Muscle of back (tissue), 13 donors: Measurements from ENCODE around the gene COX11. TPM values are rescaled to one million over a fixed set of nuclear protein-coding genes. Genes with fewer than 3 reads are reported as not detected.

Experiments
- DNase-seq, 3 donors: peaks; one replicate each; pipeline versions ENCODE4 v3.0.0 to v3.0.0-alpha.2; 2013
- long read RNA-seq, 9 donors: transcript quantifications; one replicate each; lab custom pipeline, GENCODE V29; 2026
- polyA plus RNA-seq, 10 donors: library from polyadenylated mRNA; unstranded; fragments of 120-200 nt; gene quantifications; one replicate each; pipeline ENCODE4 v1.2.1, GENCODE V29; 2013; ENCODE audit not compliant: insufficient read length in 10 of 10

Gene COX11
- 10 to 100 TPM; 30.6 to 43.0 (median 36.1) TPM for polyA plus RNA-seq
- long read RNA-seq, donor 1, transcript COX11-201 (4 exons, 2,497 nt) = major isoform, 7 of 23 reads
- long read RNA-seq, donor 1, transcript COX11-203 (1 exons, 3,244 nt) = minor isoform, 5 of 23 reads
- long read RNA-seq, donor 1, partial matches to known transcripts = 7 of 23 reads
- long read RNA-seq, donor 1, other reads (novel, unspliced or antisense) = 0 of 23 reads
- long read RNA-seq, donor 2, transcript COX11-201 (4 exons, 2,497 nt) = major isoform, 7 of 15 reads
- long read RNA-seq, donor 2, transcript COX11-203 (1 exons, 3,244 nt) = minor isoform, 6 of 15 reads
- long read RNA-seq, donor 2, partial matches to known transcripts = 0 of 15 reads
- long read RNA-seq, donor 2, other reads (novel, unspliced or antisense) = 0 of 15 reads
- long read RNA-seq, donor 3 = 0 reads
- long read RNA-seq, donor 4, transcript COX11-201 (4 exons, 2,497 nt) = major isoform, 7 of 12 reads
- long read RNA-seq, donor 4, partial matches to known transcripts = 0 of 12 reads
- long read RNA-seq, donor 4, other reads (novel, unspliced or antisense) = 0 of 12 reads
- long read RNA-seq, donor 5, transcript COX11-203 (1 exons, 3,244 nt) = major isoform, 6 of 27 reads
- long read RNA-seq, donor 5, transcript COX11-201 (4 exons, 2,497 nt) = major isoform, 6 of 27 reads
- long read RNA-seq, donor 5, transcript COX11-202 (3 exons, 1,108 nt) = minor isoform, 5 of 27 reads
- long read RNA-seq, donor 5, partial matches to known transcripts = 9 of 27 reads
- long read RNA-seq, donor 5, other reads (novel, unspliced or antisense) = 0 of 27 reads
- long read RNA-seq, donor 6, transcript COX11-203 (1 exons, 3,244 nt) = major isoform, 11 of 18 reads
- long read RNA-seq, donor 6, transcript COX11-201 (4 exons, 2,497 nt) = minor isoform, 5 of 18 reads
- long read RNA-seq, donor 6, partial matches to known transcripts = 0 of 18 reads
- long read RNA-seq, donor 6, other reads (novel, unspliced or antisense) = 0 of 18 reads
- long read RNA-seq, donor 7, transcript COX11-203 (1 exons, 3,244 nt) = major isoform, 13 of 26 reads
- long read RNA-seq, donor 7, transcript COX11-201 (4 exons, 2,497 nt) = minor isoform, 8 of 26 reads
- long read RNA-seq, donor 7, transcript COX11-202 (3 exons, 1,108 nt) = minor isoform, 5 of 26 reads
- long read RNA-seq, donor 7, partial matches to known transcripts = 0 of 26 reads
- long read RNA-seq, donor 7, other reads (novel, unspliced or antisense) = 0 of 26 reads
- long read RNA-seq, donor 8, transcript COX11-201 (4 exons, 2,497 nt) = major isoform, 5 of 14 reads
- long read RNA-seq, donor 8, partial matches to known transcripts = 5 of 14 reads
- long read RNA-seq, donor 8, other reads (novel, unspliced or antisense) = 0 of 14 reads
- long read RNA-seq, donor 9, partial matches to known transcripts = 0 of 1 reads
- long read RNA-seq, donor 9, other reads (novel, unspliced or antisense) = 0 of 1 reads

DNA sequence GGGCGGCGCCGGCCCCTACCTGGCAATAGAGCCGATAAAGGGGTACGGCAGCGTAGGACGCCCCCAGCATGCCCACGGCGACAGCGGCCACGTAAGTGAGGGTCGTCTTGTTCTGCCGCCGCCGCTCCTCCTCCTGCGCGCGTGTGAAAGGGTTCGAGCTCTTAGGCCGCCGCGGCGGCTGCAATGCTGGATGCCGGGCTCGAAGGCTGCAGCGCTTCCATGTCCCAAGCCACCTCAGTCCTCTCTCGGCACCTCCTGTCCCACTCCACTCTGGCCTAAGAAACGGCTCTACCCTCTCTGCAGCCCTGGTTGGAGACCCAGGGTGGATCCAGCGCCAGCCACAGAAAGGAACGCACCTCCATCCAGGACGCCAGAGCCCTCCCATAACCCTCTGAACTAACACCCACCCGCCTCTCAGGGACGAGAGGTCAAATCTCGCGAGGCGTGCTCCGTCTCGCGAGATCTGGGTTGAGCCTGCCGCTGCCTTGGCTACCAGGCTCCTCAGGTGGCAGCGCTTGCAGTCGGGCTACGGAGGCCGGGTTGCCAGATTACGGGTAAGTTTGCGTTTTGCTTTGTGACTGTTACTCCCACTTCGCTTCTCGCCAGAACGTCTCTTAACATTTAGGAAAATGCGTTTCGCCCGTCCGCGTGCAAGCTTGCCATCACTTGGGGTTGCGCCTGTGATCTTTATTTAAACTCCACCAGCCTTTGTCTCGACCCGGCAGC, at the start of gene COX11, which contains the start of gene STXBP4:
Gene COX11, minus strand, starts transcription at position 393 of the 726 bp plus-strand sequence. Its CDS starts 8 bp downstream, at position 385.
Gene STXBP4, plus strand, starts transcription at position 504 of the 726 bp plus-strand sequence. CDS start 17,455 bp downstream, outside the sequence.
- peak; percentile 97 to 99 (median 99) for DNase-seq

DNA sequence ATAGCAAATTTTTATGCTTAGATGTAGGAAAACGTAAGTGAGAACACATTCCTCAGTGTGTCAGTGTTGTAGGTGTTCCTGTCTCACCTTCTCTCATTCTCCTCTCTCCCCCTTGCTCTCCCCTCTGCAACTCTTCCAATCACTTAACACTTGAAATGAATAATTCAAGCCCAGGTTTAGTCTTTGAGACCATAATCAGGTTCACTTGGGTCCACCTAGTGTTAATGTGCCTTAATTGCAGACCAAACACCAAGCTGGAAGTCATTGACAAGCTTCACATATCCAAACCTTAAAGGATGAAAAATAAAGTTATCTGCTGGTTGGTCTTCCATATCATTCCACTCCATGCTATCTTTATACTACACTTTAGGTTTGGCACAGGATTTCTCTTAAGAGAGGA, 37.1 kb upstream of the COX11 start:
- no peak for DNase-seq

GRCh38 chr17:55004484-55004883, 36.0 kb upstream of the COX11 start:
- DNase-seq = no peak

GRCh38 chr17:55002458-55002857, 34.0 kb upstream of the COX11 start:
- DNase-seq = no peak

- no peak for DNase-seq
These were observed 28.0 kb upstream of the COX11 start for GRCh38 chr17:54996441-54996840.

GRCh38 chr17:54992797-54993639, 24.6 kb upstream of the COX11 start:
- peak; percentile 30 to 63 (median 48) for DNase-seq

DNA sequence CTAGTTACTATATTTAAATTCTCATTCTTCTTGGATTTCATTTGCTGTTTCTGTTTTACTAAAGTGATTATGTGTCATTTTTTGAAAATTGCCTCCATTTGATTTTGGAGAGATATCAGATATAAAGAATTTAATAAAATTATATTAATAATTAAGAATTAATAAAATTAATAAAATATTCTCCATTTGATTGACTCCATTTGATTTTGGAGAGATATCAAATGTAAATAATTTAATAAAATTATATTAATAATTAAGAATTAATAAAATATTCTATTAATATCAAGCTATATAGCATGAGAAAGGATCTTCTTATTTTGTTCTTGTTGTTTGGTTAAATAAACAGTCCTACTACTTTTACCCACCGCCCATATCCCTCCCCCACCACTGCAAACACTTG, 23.1 kb upstream of the COX11 start:
- DNase-seq = no peak

- DNase-seq = no peak
These were observed 21.7 kb upstream of the COX11 start for GRCh38 chr17:54990118-54990517.

- DNase-seq = no peak
These were observed 17.0 kb upstream of the COX11 start for GRCh38 chr17:54985476-54985875.

DNA sequence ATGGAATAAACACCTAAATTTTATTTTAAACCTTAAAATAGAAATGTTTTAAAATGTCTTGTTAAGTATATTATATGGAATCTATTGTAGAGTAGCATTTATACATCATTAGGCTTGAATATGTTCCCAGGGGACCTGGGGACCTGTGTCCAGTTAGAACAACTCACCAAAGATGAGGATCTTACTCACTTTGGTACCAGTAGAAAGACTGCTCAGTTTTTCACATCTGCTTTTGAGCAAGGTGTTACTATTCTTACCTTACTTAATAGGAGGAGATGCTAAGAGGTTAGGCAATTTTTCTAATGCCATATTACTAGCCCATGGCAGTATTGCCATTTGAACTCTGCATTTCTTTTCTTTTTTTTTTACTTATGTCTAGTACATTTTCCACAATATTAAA, 14.8 kb upstream of the COX11 start:
- DNase-seq = no peak

GRCh38 chr17:54982399-54982798, 13.9 kb upstream of the COX11 start:
- DNase-seq = no peak

GRCh38 chr17:54980375-54980774, 11.9 kb upstream of the COX11 start:
- DNase-seq = no peak

DNA sequence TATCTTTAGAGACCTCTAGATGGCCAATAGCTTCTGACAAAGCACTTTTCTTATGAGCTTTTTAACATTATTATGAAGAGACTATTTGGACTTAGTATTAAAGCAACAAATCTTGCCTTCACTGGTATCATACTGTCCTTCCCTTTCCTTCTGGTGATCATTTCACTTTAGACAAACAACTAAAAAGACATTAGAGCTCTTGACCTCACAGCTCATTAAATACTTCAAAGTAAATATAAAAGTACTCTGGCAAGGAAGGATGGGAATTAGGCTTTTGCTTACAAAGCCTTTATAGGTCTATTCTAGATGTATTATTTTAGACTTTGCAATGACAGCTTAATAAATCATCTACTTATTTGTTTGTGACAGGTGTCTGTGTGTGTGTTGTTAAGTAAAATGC, 11.2 kb upstream of the COX11 start:
- no peak for DNase-seq

DNA sequence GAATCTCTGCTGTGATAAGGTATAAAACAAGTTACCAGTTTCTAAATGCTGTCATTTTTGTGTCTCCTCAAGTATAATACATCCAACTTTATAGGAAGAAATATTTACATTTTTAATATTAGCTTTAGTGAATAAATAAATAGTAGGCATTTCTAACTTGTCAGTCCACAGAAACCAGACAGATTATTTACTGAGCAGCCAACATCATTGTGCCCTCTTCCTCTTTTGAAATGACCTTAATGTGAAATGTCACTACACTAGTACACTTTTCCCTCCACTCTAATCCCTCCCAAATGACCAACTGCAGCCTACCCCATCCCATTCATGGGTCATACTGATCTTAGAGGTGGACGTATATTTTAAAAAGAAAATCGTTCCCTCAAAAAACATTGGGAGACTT, 9.3 kb upstream of the COX11 start:
- DNase-seq = no peak

- DNase-seq = no peak
These were observed 7.9 kb upstream of the COX11 start for GRCh38 chr17:54976316-54976715.

- no peak for DNase-seq
These were observed 6.3 kb upstream of the COX11 start for GRCh38 chr17:54974759-54975158.

GRCh38 chr17:54972406-54973138, 4.1 kb upstream of the COX11 start:
- no peak for DNase-seq

GRCh38 chr17:54971901-54972300, 3.4 kb upstream of the COX11 start:
- no peak for DNase-seq

DNA sequence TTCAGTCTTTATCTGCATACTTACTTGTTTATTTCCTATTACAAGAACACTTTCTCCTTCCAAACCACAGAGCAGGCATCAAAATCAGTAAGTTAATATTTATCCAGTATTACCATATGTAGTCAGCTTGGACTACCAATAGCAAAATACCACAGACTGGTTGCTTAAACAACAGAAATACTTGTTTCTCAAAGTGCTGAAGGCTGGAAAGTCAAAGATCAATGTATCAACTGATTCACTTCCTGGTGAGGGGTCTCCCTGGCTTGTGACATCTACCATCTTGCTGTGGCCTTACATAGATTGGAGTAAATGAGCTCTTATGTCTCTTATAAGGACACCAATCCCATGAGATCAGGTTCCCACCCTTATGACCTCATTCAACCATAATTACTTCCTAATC, 2.7 kb upstream of the COX11 start:
- DNase-seq = no peak
